Heart right ventricle (tissue), 16 donors: Measurements from ENCODE around the gene RIN3. TPM values are rescaled to one million over a fixed set of nuclear protein-coding genes. Genes with fewer than 3 reads are reported as not detected.
A peak's percentile ranks its signal among the peaks of the same experiment; 100 is the strongest.

Source experiments
- ATAC-seq, 8 donors: fragments of 200-7000 bp; cut with Tn5 transposase; one replicate each; pipeline ENCODE4 v1.9.1; 2020; ENCODE audit warnings: mild to moderate bottlenecking in 8 of 8, moderate library complexity in 8 of 8, moderate number of reproducible peaks in 1 of 8
- DNase-seq, 2 donors: peaks; one replicate each; pipeline ENCODE4 v3.0.0-alpha.2; 2020
- H3K27ac ChIP-seq, 10 donors: fragments of 200-600 bp; sonication (generic) in 2 of 10; one replicate each; pipeline versions ENCODE4 v1.5.0 to v1.8.0; 2020 to 2022; ENCODE audit warnings: mild to moderate bottlenecking in 3 of 10
- H3K27me3 ChIP-seq, 7 donors: fragments of 200-600 bp; one replicate each; pipeline ENCODE4 v1.8.0; 2021 to 2022; ENCODE audit warnings: mild to moderate bottlenecking in 2 of 7
- H3K36me3 ChIP-seq, 9 donors: fragments of 200-600 bp; sonication (generic) in 1 of 9; one replicate each; pipeline versions ENCODE4 v1.5.0 to v1.8.0; 2020 to 2022; ENCODE audit warnings: mild to moderate bottlenecking in 2 of 9
- H3K4me1 ChIP-seq, 9 donors: fragments of 200-600 bp; sonication (generic) in 1 of 9; one replicate each; pipeline versions ENCODE4 v1.5.0 to v1.8.0; 2020 to 2022; ENCODE audit warnings: mild to moderate bottlenecking in 4 of 9
- H3K4me3 ChIP-seq, 10 donors: fragments of 200-600 bp; sonication (generic) in 2 of 10; one replicate each; pipeline versions ENCODE4 v1.5.0 to v1.8.0; 2020 to 2022; ENCODE audit warnings: mild to moderate bottlenecking in 7 of 10, moderate library complexity in 2 of 10
- H3K9me3 ChIP-seq, 11 donors: fragments of 200-600 bp in 10 of 11; sonication (generic) in 2 of 11; one replicate each; pipeline versions ENCODE4 v1.5.0 to v1.8.0; 2013 to 2022; ENCODE audit warnings: mild to moderate bottlenecking in 2 of 11, control low read depth in 1 of 11, moderate library complexity in 1 of 11
- WGBS, 2 donors: extraction: QIAGEN DNeasy Blood & Tissue Kit; methylation state at CpG; one replicate each; pipeline ENCODE4 v1.1.7; 2013; ENCODE audit warnings: inconsistent platforms in 1 of 2; 5-methylcytosine and 5-hydroxymethylcytosine counted together
- intact Hi-C, 10 donors: fragments of 100-400 bp; cut with DNase I; formaldehyde crosslinking; loops; one replicate each; pipeline versions ENCODE4 v1.11.1 to v1.14.2; 2022
- polyA plus RNA-seq, 2 donors: library from polyadenylated mRNA; stranded (reverse); fragments of 200-250 nt; gene quantifications; one replicate each; pipeline ENCODE4 v1.2.3, GENCODE V29; 2013
- total RNA-seq, 10 donors: library from RNA; stranded (reverse); fragmentation: NEBNext Ultra II Directional in 3 of 10; extraction: Animal tissue kit (Norgen Biotek cat#: 25700) in 3 of 10; gene quantifications; one replicate each; pipeline versions ENCODE4 v1.2.1 to v1.2.4, GENCODE V29; 2021 to 2023
- TF ChIP-seq, protein P1 (sequence below), 9 donors: fragments of 200-600 bp; sonication (generic) in 2 of 9; IDR thresholded peaks; one replicate each; pipeline versions ENCODE4 v1.5.0 to v1.8.0; 2021 to 2022; ENCODE audit warnings: antibody characterized with exemption in 9 of 9, mild to moderate bottlenecking in 5 of 9, moderate library complexity in 1 of 9
- donor health status: Arrhythmogenic right ventricular cardiomyopathy.
- donor health status: ischemic (EF 13 %, LVEDD 7.1; RV severe dilation, severe dysfunction).
- donor health status: healthy with polysubstance abuse.
- donor health status: DM: no; HTN: yes; CAD: no.
- donor health status: DM: no; HTN: no; CAD: no.
- donor health status: ischemic (EF 25% LVEDD 6.9; RV normal size, moderate dysfunction).
- donor health status: ischemic (EF 25% LVEDD 5.7; RV mildly dilated, moderate dysfunction).
- donor health status: healthy.
- donor health status: DM: yes; HTN: yes; CAD: no.
- donor health status: Ischemic cardiomyopathy.
- donor health status: ischemic (EF 35%, LVEDD 5.7; RV mildly dilated, moderate dysfunction).
- donor health status: nonischemic (EF 11% LVEDD 7.7; RV severe dilation, severe dysfunction).
- donor health status: DM: yes; HTN: yes; CAD: no.
- donor health status: PGD.
- donor health status: ischemic (EF 29% LVEDD 5.4; RV normal size, mild dysfunction).
- donor health status: nonischemic (EF 23%, LVEDD 6.1; RV moderate dilation, normal function).

Gene RIN3
- total and polyA plus RNA-seq, 12 donors, result 7.2 to 24.0 (median 12.2) TPM

GRCh38 chr14:92491782-92492181 lies 21.8 kb upstream of the RIN3 start:
- H3K4me1 ChIP-seq, result peaks cover 0 to 82% (median 27%) of the 10 kb centered on the region in 9 donors

GRCh38 chr14:92492258-92492657 lies 21.3 kb upstream of the RIN3 start:
- no peaks in the 10 kb centered on the region for H3K36me3 ChIP-seq
- no peak overlapping the region for H3K4me3 ChIP-seq
- DNase-seq (peak in 1 of 2 donors; percentile 23), ATAC-seq (peak; percentile 16 to 56 (median 40))
- TF ChIP-seq, protein P1, sequence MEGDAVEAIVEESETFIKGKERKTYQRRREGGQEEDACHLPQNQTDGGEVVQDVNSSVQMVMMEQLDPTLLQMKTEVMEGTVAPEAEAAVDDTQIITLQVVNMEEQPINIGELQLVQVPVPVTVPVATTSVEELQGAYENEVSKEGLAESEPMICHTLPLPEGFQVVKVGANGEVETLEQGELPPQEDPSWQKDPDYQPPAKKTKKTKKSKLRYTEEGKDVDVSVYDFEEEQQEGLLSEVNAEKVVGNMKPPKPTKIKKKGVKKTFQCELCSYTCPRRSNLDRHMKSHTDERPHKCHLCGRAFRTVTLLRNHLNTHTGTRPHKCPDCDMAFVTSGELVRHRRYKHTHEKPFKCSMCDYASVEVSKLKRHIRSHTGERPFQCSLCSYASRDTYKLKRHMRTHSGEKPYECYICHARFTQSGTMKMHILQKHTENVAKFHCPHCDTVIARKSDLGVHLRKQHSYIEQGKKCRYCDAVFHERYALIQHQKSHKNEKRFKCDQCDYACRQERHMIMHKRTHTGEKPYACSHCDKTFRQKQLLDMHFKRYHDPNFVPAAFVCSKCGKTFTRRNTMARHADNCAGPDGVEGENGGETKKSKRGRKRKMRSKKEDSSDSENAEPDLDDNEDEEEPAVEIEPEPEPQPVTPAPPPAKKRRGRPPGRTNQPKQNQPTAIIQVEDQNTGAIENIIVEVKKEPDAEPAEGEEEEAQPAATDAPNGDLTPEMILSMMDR (IDR thresholded peaks at IDR 0.05), result peak in 1 of 9 donors; percentile 19
- 61 to 72% methylated on average over 10 of the region's 10 CpGs for WGBS, 2 donors
- H3K4me1 ChIP-seq, result peaks cover 0 to 81% (median 23%) of the 10 kb centered on the region in 9 donors
- intact Hi-C loops, result loop anchor here in 1 of 10 donors (10.0 kb wide), 1 partner anchor 183 kb away; no protein-coding TSS in a partner anchor
- no peaks in the 10 kb centered on the region for H3K27me3 ChIP-seq
- H3K9me3 ChIP-seq, result no peaks in the 10 kb centered on the region
- peak overlapping the region in 4 of 10 donors; percentile 4 to 76 (median 12) for H3K27ac ChIP-seq

More at GRCh38 chr14:92491782-92492181, 21.8 kb upstream of the RIN3 start:
- WGBS, 2 donors, result 82 to 88% methylated on average over 8 of the region's 8 CpGs
- peak in 1 of 2 donors; percentile 4 for DNase-seq
- Histone ChIP-seq H3K36me3 (no peaks in the 10 kb centered on the region), H3K4me3 (no peak overlapping the region), H3K9me3 (no peaks in the 10 kb centered on the region), H3K27ac (peak overlapping the region in 5 of 10 donors; percentile 4 to 76 (median 17)), H3K27me3 (no peaks in the 10 kb centered on the region)
- ATAC-seq, result no peak
- intact Hi-C loops, result loop anchor here in 1 of 10 donors (10.0 kb wide), 1 partner anchor 183 kb away; no protein-coding TSS in a partner anchor
- TF ChIP-seq, protein P1 (IDR thresholded peaks at IDR 0.05), result no peak

GRCh38 chr14:92493024-92493423 lies 20.6 kb upstream of the RIN3 start:
- peak in 1 of 2 donors; percentile 1 for DNase-seq
- no peaks in the 10 kb centered on the region for H3K36me3 ChIP-seq
- ATAC-seq, result no peak
- H3K27me3 ChIP-seq, result no peaks in the 10 kb centered on the region
- peaks cover 0 to 76% (median 16%) of the 10 kb centered on the region in 9 donors for H3K4me1 ChIP-seq
- H3K27ac ChIP-seq, result peak overlapping the region in 1 of 10 donors; percentile 31
- intact Hi-C loops, result loop anchor here in 1 of 10 donors (10.0 kb wide), 1 partner anchor 182 kb away; no protein-coding TSS in a partner anchor
- no peak overlapping the region for H3K4me3 ChIP-seq
- TF ChIP-seq, protein P1 (IDR thresholded peaks at IDR 0.05), result no peak
- 91 to 94% methylated on average over 10 of the region's 10 CpGs for WGBS, 2 donors
- H3K9me3 ChIP-seq, result no peaks in the 10 kb centered on the region

GRCh38 chr14:92493492-92493891 lies 20.1 kb upstream of the RIN3 start:
- TF ChIP-seq, protein P1 (IDR thresholded peaks at IDR 0.05), result no peak
- WGBS, 2 donors, result 88 to 92% methylated on average over 16 of the region's 16 CpGs
- no peak for ATAC-seq
- H3K36me3 ChIP-seq, result no peaks in the 10 kb centered on the region
- no peaks in the 10 kb centered on the region for H3K27me3 ChIP-seq
- DNase-seq, result peak in 1 of 2 donors; percentile 4
- peak overlapping the region in 1 of 10 donors; percentile 31 for H3K27ac ChIP-seq
- peaks cover 0 to 75% (median 14%) of the 10 kb centered on the region in 9 donors for H3K4me1 ChIP-seq
- intact Hi-C loops, result loop anchor here in 1 of 10 donors (10.0 kb wide), 1 partner anchor 181 kb away; no protein-coding TSS in a partner anchor
- no peaks in the 10 kb centered on the region for H3K9me3 ChIP-seq
- no peak overlapping the region for H3K4me3 ChIP-seq
